ENCODE measurements around the gene TCP1.

TCP1 gene

GRCh38 chr6:159777240-159777904, 12.0 kb downstream of the TCP1 start:
- H3K36me3 ChIP-seq (replicated peaks), result peaks cover 71% of the 10 kb centered on the region
- in situ Hi-C loops (cut with MboI; ENCODE audit: low sequenced_read_pairs), result no loop called here
- no peak for DNase-seq (ENCODE audit: low spot score in 2 of 2)
- no peak overlapping the region for H3K4me3 ChIP-seq
- H3K27me3 ChIP-seq (ENCODE audit: low read depth), result no peaks in the 10 kb centered on the region
- no peaks in the 10 kb centered on the region for H3K9me3 ChIP-seq
- no peaks in the 10 kb centered on the region; the same call in 1 of the 2 replicates for H3K4me1 ChIP-seq

GRCh38 chr6:159772196-159772595, 17.2 kb downstream of the TCP1 start:
- in situ Hi-C loops (cut with MboI; ENCODE audit: low sequenced_read_pairs), result no loop called here
- Histone ChIP-seq H3K4me1 (no peaks in the 10 kb centered on the region), H3K36me3 (replicated peaks) (peaks cover 67% of the 10 kb centered on the region), H3K4me3 (no peak overlapping the region), H3K9me3 (no peaks in the 10 kb centered on the region), H3K27me3 (ENCODE audit: low read depth) (no peaks in the 10 kb centered on the region)
- no peak for DNase-seq (ENCODE audit: low spot score in 2 of 2)

GRCh38 chr6:159769470-159769869, 19.9 kb downstream of the TCP1 start:
- Histone ChIP-seq H3K27me3 (ENCODE audit: low read depth) (no peaks in the 10 kb centered on the region), H3K4me3 (no peak overlapping the region), H3K9me3 (no peaks in the 10 kb centered on the region), H3K36me3 (replicated peaks) (peaks cover 80% of the 10 kb centered on the region), H3K4me1 (no peaks in the 10 kb centered on the region)
- in situ Hi-C loops (cut with MboI; ENCODE audit: low sequenced_read_pairs), result no loop called here
- no peak for DNase-seq (ENCODE audit: low spot score in 2 of 2)

GRCh38 chr6:159766906-159767305, 22.5 kb downstream of the TCP1 start:
- H3K4me3 ChIP-seq, result no peak overlapping the region
- DNase-seq (ENCODE audit: low spot score in 2 of 2), result no peak
- H3K27me3 ChIP-seq (ENCODE audit: low read depth), result no peaks in the 10 kb centered on the region
- peaks cover 4% of the 10 kb centered on the region for H3K4me1 ChIP-seq
- H3K36me3 ChIP-seq (replicated peaks), result peaks cover 83% of the 10 kb centered on the region
- in situ Hi-C loops (cut with MboI; ENCODE audit: low sequenced_read_pairs), result no loop called here
- H3K9me3 ChIP-seq, result no peaks in the 10 kb centered on the region

- in situ Hi-C loops (cut with MboI; ENCODE audit: low sequenced_read_pairs), result no loop called here
These were observed 26.6 kb downstream of the TCP1 start for GRCh38 chr6:159762681-159763293.

GRCh38 chr6:159761873-159762680, 27.3 kb downstream of the TCP1 start, which contains the start of gene ACAT2:
ACAT2 (plus strand) TSS chr6:159762045; CDS start chr6:159762088, 43 bp downstream.
- in situ Hi-C loops (cut with MboI; ENCODE audit: low sequenced_read_pairs), result no loop called here
- peaks cover 48% of the 10 kb centered on the region for H3K36me3 ChIP-seq (replicated peaks)

More at GRCh38 chr6:159762681-159763293, 26.6 kb downstream of the TCP1 start:
- Histone ChIP-seq H3K27me3 (ENCODE audit: low read depth) (no peaks in the 10 kb centered on the region), H3K4me3 (peak overlapping the region; percentile 90), H3K4me1 (peaks cover 13% of the 10 kb centered on the region), H3K36me3 (replicated peaks) (peaks cover 55% of the 10 kb centered on the region), H3K9me3 (no peaks in the 10 kb centered on the region)
- DNase-seq (ENCODE audit: low spot score in 2 of 2), result no peak

GRCh38 chr6:159761129-159761872, 28.1 kb downstream of the TCP1 start:
- in situ Hi-C loops (cut with MboI; ENCODE audit: low sequenced_read_pairs), result no loop called here
- peaks cover 46% of the 10 kb centered on the region for H3K36me3 ChIP-seq (replicated peaks)
- peak overlapping the region; percentile 90 for H3K4me3 ChIP-seq
- peak in 1 of 2 experiments; percentile 25 for DNase-seq (ENCODE audit: low spot score in 2 of 2)
- H3K9me3 ChIP-seq, result no peaks in the 10 kb centered on the region
- no peaks in the 10 kb centered on the region for H3K27me3 ChIP-seq (ENCODE audit: low read depth)
- peaks cover 13% of the 10 kb centered on the region for H3K4me1 ChIP-seq

More at GRCh38 chr6:159761873-159762680, 27.3 kb downstream of the TCP1 start, which contains the start of gene ACAT2:
- Histone ChIP-seq H3K27me3 (ENCODE audit: low read depth) (no peaks in the 10 kb centered on the region), H3K4me3 (peak within 1 kb of the TSS; percentile 90), H3K4me1 (peaks cover 13% of the 10 kb centered on the region), H3K9me3 (no peaks in the 10 kb centered on the region)
- DNase-seq (ENCODE audit: low spot score in 2 of 2), result peak; percentile 96 to 97

GRCh38 chr6:159760602-159761057, 28.8 kb downstream of the TCP1 start:
- no peaks in the 10 kb centered on the region for H3K9me3 ChIP-seq
- DNase-seq (ENCODE audit: low spot score in 2 of 2), result peak; percentile 39 to 41
- in situ Hi-C loops (cut with MboI; ENCODE audit: low sequenced_read_pairs), result no loop called here
- H3K4me1 ChIP-seq, result peaks cover 13% of the 10 kb centered on the region
- no peaks in the 10 kb centered on the region for H3K27me3 ChIP-seq (ENCODE audit: low read depth)
- H3K36me3 ChIP-seq (replicated peaks), result peaks cover 46% of the 10 kb centered on the region
- H3K4me3 ChIP-seq, result peak overlapping the region; percentile 90

GRCh38 chr6:159759645-159760044, 29.8 kb downstream of the TCP1 start:
- H3K36me3 ChIP-seq (replicated peaks), result peaks cover 46% of the 10 kb centered on the region
- no peak for DNase-seq (ENCODE audit: low spot score in 2 of 2)
- in situ Hi-C loops (cut with MboI; ENCODE audit: low sequenced_read_pairs), result no loop called here

GRCh38 chr6:159758031-159759001, 31.1 kb downstream of the TCP1 start:
- no peaks in the 10 kb centered on the region for H3K9me3 ChIP-seq
- no peak overlapping the region for H3K4me3 ChIP-seq
- H3K4me1 ChIP-seq, result peaks cover 13% of the 10 kb centered on the region
- no peaks in the 10 kb centered on the region for H3K27me3 ChIP-seq (ENCODE audit: low read depth)
- in situ Hi-C loops (cut with MboI; ENCODE audit: low sequenced_read_pairs), result no loop called here
- peaks cover 47% of the 10 kb centered on the region for H3K36me3 ChIP-seq (replicated peaks)
- DNase-seq (ENCODE audit: low spot score in 2 of 2), result no peak

More at GRCh38 chr6:159759645-159760044, 29.8 kb downstream of the TCP1 start:
- H3K9me3 ChIP-seq, result no peaks in the 10 kb centered on the region
- H3K4me3 ChIP-seq, result no peak overlapping the region
- no peaks in the 10 kb centered on the region for H3K27me3 ChIP-seq (ENCODE audit: low read depth)
- peaks cover 13% of the 10 kb centered on the region for H3K4me1 ChIP-seq

- H3K4me1 ChIP-seq, result peaks cover 9% of the 10 kb centered on the region
- H3K36me3 ChIP-seq (replicated peaks), result peaks cover 57% of the 10 kb centered on the region
- no peaks in the 10 kb centered on the region for H3K27me3 ChIP-seq (ENCODE audit: low read depth)
- H3K4me3 ChIP-seq, result no peak overlapping the region
- no peaks in the 10 kb centered on the region for H3K9me3 ChIP-seq
- DNase-seq (ENCODE audit: low spot score in 2 of 2), result no peak
- in situ Hi-C loops (cut with MboI; ENCODE audit: low sequenced_read_pairs), result no loop called here
These were observed 32.9 kb downstream of the TCP1 start for GRCh38 chr6:159756508-159756907.
